Fibroblast of the aortic adventitia (primary cell): ENCODE data around the gene RAB11FIP5. TPM values are rescaled to one million over a fixed set of nuclear protein-coding genes. Genes with fewer than 3 reads are reported as not detected.

Source experiments
- DNase-seq: peaks from one replicate; pipeline ENCODE4 v3.0.0-alpha.2; 2010; ENCODE audit warnings: low read depth
- H3K4me3 ChIP-seq: 2 replicates; pipeline ENCODE4 v1.5.1; 2011; ENCODE audit warnings: low read depth, mild to moderate bottlenecking, control low read depth, low read length, moderate library complexity
- total RNA-seq: library from RNA; depleted of rRNA; stranded (reverse); fragments of >200 nt; gene quantifications from 2 replicates; pipeline ENCODE4 v1.2.3, GENCODE V29; 2012; ENCODE audit warnings: low replicate concordance
- TF ChIP-seq, protein P1 (sequence below): IDR thresholded peaks from 2 replicates; pipeline ENCODE4 v1.5.1; 2011; ENCODE audit warnings: mild to moderate bottlenecking, low read length, control low read depth, inconsistent platforms; ENCODE audit not compliant: insufficient read depth

Gene RAB11FIP5
- total RNA-seq, 1 donor = 48.5 TPM

DNA sequence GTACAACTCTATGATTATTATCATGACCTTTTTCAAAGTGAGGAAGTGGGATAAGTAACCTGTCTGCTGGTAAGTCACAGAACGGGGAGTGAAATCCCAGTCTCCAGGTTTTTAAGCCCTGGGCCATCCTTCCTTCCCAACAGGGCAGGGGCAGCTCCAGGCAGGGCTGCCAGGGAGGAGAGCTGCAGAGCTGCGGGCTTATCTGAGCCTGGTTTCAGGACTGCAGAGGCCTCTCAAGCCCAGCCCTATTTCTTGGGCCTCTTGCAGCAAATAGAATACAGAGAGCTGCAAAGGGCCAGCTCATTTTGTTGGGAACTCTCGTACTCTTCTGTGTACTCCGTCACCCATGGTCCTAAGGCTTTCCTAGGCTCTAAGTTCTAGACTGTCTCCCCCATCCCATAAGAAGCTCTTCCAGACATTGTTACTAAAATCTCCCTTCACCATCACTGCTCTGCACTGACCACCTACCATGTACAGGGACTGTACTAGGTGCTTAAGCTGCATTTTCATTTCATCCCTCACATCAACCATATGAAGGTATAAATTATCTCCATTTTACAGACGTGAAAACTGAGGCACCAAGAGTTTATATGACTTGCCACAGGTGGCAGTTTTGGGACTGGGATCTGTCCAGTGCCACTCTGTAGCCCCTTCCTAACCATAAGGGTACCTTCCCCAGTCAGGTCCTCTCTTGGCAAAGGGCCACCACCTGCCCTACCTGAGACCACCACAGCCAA, 3.1 kb downstream of the RAB11FIP5 start:
- TF ChIP-seq, protein P1, sequence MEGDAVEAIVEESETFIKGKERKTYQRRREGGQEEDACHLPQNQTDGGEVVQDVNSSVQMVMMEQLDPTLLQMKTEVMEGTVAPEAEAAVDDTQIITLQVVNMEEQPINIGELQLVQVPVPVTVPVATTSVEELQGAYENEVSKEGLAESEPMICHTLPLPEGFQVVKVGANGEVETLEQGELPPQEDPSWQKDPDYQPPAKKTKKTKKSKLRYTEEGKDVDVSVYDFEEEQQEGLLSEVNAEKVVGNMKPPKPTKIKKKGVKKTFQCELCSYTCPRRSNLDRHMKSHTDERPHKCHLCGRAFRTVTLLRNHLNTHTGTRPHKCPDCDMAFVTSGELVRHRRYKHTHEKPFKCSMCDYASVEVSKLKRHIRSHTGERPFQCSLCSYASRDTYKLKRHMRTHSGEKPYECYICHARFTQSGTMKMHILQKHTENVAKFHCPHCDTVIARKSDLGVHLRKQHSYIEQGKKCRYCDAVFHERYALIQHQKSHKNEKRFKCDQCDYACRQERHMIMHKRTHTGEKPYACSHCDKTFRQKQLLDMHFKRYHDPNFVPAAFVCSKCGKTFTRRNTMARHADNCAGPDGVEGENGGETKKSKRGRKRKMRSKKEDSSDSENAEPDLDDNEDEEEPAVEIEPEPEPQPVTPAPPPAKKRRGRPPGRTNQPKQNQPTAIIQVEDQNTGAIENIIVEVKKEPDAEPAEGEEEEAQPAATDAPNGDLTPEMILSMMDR = no peak
- peak; percentile 23 for DNase-seq
- H3K4me3 ChIP-seq = no peak overlapping the region

- DNase-seq = peak; percentile 24
- no peak overlapping the region for H3K4me3 ChIP-seq
- TF ChIP-seq, protein P1 = no peak
Measured at GRCh38 chr2:73107211-73107926, 5.4 kb downstream of the RAB11FIP5 start.

- DNase-seq = no peak
- H3K4me3 ChIP-seq = no peak overlapping the region
- TF ChIP-seq, protein P1 = no peak
Measured at GRCh38 chr2:73106791-73107190, 6.0 kb downstream of the RAB11FIP5 start.

- TF ChIP-seq, protein P1 = no peak
- no peak for DNase-seq
- H3K4me3 ChIP-seq = no peak overlapping the region
Measured at GRCh38 chr2:73105511-73105971, 7.2 kb downstream of the RAB11FIP5 start.

GRCh38 chr2:73104933-73105332, 7.8 kb downstream of the RAB11FIP5 start:
- no peak overlapping the region for H3K4me3 ChIP-seq
- no peak for DNase-seq
- TF ChIP-seq, protein P1 = no peak

- TF ChIP-seq, protein P1 = no peak
- DNase-seq = peak; percentile 16
- no peak overlapping the region for H3K4me3 ChIP-seq
Measured at GRCh38 chr2:73103018-73103542, 9.7 kb downstream of the RAB11FIP5 start.
